Natural killer cell (primary cell): ENCODE measurements around the gene MBD5. TPM values are rescaled to one million over a fixed set of nuclear protein-coding genes. Genes with fewer than 3 reads are reported as not detected.

Experiments
- ATAC-seq, 3 donors: fragments of 150-1000 bp in 2 of 3; fragments of 200-7000 bp in 1 of 3; cut with Tn5 transposase; 1 replicate in 1 of 3; 2 replicates in 2 of 3; pipeline ENCODE4 v1.10.0; 2021; ENCODE audit warnings: mild to moderate bottlenecking in 2 of 3, moderate library complexity in 2 of 3
- DNase-seq, 2 donors: peaks; one replicate each; pipeline versions ENCODE4 v3.0.0 to v3.0.0-alpha.2; 2013 to 2021; ENCODE audit warnings: mixed read lengths in 1 of 2
- H3K27ac ChIP-seq: one replicate; pipeline ENCODE4 v1.5.1; 2013; ENCODE audit warnings: mild to moderate bottlenecking, low read length
- H3K27me3 ChIP-seq: one replicate; pipeline ENCODE4 v1.6.1; 2013; ENCODE audit warnings: low read length; ENCODE audit not compliant: control insufficient read depth, insufficient read depth
- H3K36me3 ChIP-seq: one replicate; pipeline ENCODE4 v1.6.1; 2013; ENCODE audit warnings: low read length; ENCODE audit not compliant: control insufficient read depth, insufficient read depth
- H3K4me1 ChIP-seq: one replicate; pipeline ENCODE4 v1.6.1; 2013; ENCODE audit warnings: low read length; ENCODE audit not compliant: control insufficient read depth, insufficient read depth
- H3K4me3 ChIP-seq: one replicate; pipeline ENCODE4 v1.5.1; 2013; ENCODE audit warnings: low read length
- H3K9me3 ChIP-seq: one replicate; pipeline ENCODE4 v1.6.1; 2013; ENCODE audit warnings: low read length; ENCODE audit not compliant: control insufficient read depth, insufficient read depth
- H3K27ac Mint-ChIP-seq, 2 donors: one replicate each; pipeline ENCODE4 v1.8.0; 2022; ENCODE audit warnings: mild to moderate bottlenecking in 2 of 2, mixed read lengths in 2 of 2, moderate library complexity in 1 of 2
- H3K27me3 Mint-ChIP-seq, 2 donors: one replicate each; pipeline ENCODE4 v1.8.0; 2022; ENCODE audit warnings: low read depth in 2 of 2, mixed read lengths in 2 of 2
- H3K36me3 Mint-ChIP-seq: one replicate; pipeline ENCODE4 v1.8.0; 2022; ENCODE audit warnings: mixed read lengths
- H3K4me1 Mint-ChIP-seq, 2 donors: one replicate each; pipeline ENCODE4 v1.8.0; 2022; ENCODE audit warnings: mixed read lengths in 2 of 2
- H3K4me3 Mint-ChIP-seq: one replicate; pipeline ENCODE4 v1.8.0; 2022; ENCODE audit warnings: mild to moderate bottlenecking, moderate library complexity, mixed read lengths
- H3K9me3 Mint-ChIP-seq, 2 donors: one replicate each; pipeline ENCODE4 v1.8.0; 2022; ENCODE audit warnings: mixed read lengths in 2 of 2
- CTCF ChIP-seq: fragments of 200-600 bp; IDR thresholded peaks from one replicate; pipeline ENCODE4 v1.8.0; 2022; ENCODE audit warnings: antibody characterized with exemption
- WGBS: methylation state at CpG from one replicate; pipeline ENCODE4 v1.1.7; 2013; ENCODE audit warnings: missing lambda C conversion rate; ENCODE audit not compliant: insufficient coverage; 5-methylcytosine and 5-hydroxymethylcytosine counted together
- intact Hi-C: fragments of 100-400 bp; cut with micrococcal nuclease; formaldehyde crosslinking; loops from one replicate; pipeline ENCODE4 v1.14.2; 2022
- total RNA-seq, 4 donors: library from RNA; stranded (reverse); fragments of 120-200 nt in 1 of 4; gene quantifications; one replicate each; pipeline versions ENCODE4 v1.2.3 to v1.2.4, GENCODE V29; 2013 to 2022

Gene MBD5
- total RNA-seq, 3 donors from 2014 or later (not counting 1 experiment from before 2014, with no cell fraction given) = 83.8 to 96.3 (median 89.7) TPM

DNA sequence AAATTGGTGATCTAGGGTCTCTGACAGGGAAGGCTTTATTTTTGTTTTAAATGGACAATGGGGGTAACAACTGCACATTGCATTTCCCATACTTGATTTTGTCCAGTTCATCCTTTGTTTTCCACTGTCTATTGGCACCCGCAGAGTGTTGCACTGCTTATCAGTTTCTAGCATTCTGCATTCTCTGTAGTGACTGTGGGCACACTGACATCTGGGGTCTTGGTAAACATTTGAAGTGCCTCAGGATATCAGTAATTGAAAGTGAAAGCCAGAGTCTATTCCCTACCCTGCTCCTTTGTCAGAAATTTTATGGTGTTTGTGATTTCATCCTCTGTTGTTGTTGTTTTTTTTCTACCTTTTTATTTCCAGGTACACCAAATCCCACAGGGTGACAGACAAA lies 491.6 kb downstream of the MBD5 start:
- Mint-ChIP-seq H3K36me3 (no peaks in the 10 kb centered on the region), H3K9me3 (no peaks in the 10 kb centered on the region), H3K27me3 (no peaks in the 10 kb centered on the region), H3K4me1 (peaks cover 8 to 10% of the 10 kb centered on the region in 2 donors), H3K27ac (no peak overlapping the region), H3K4me3 (no peak overlapping the region)
- TF ChIP-seq CTCF = no peak
- intact Hi-C loops = no loop called here
- ATAC-seq (no peak), DNase-seq (no peak)
- peaks cover 5% of the 10 kb centered on the region for H3K4me1 ChIP-seq
- WGBS = 63% methylated on average over 1 of the region's 1 CpG
- H3K9me3 ChIP-seq = no peaks in the 10 kb centered on the region
- no peaks in the 10 kb centered on the region for H3K36me3 ChIP-seq
- H3K4me3 ChIP-seq = no peak overlapping the region
- no peak overlapping the region for H3K27ac ChIP-seq
- no peaks in the 10 kb centered on the region for H3K27me3 ChIP-seq

- no peaks in the 10 kb centered on the region for H3K27me3 Mint-ChIP-seq
- DNase-seq = no peak
- no peak overlapping the region for H3K4me3 ChIP-seq
- no peaks in the 10 kb centered on the region for H3K9me3 Mint-ChIP-seq
- no peak overlapping the region for H3K27ac Mint-ChIP-seq
- intact Hi-C loops = no loop called here
- peaks cover 8 to 10% of the 10 kb centered on the region in 2 donors for H3K4me1 Mint-ChIP-seq
- peaks cover 5% of the 10 kb centered on the region for H3K4me1 ChIP-seq
- TF ChIP-seq CTCF = no peak
- H3K4me3 Mint-ChIP-seq = no peak overlapping the region
- no peaks in the 10 kb centered on the region for H3K36me3 Mint-ChIP-seq
- 100% methylated on average over 1 of the region's 1 CpG for WGBS
- H3K36me3 ChIP-seq = no peaks in the 10 kb centered on the region
- no peaks in the 10 kb centered on the region for H3K27me3 ChIP-seq
- no peak overlapping the region for H3K27ac ChIP-seq
- H3K9me3 ChIP-seq = no peaks in the 10 kb centered on the region
- ATAC-seq = no peak
Measured at GRCh38 chr2:148513427-148513826, 492.5 kb downstream of the MBD5 start.

- intact Hi-C loops = no loop called here
- Mint-ChIP-seq H3K27me3 (no peaks in the 10 kb centered on the region), H3K4me3 (no peak overlapping the region), H3K27ac (no peak overlapping the region), H3K9me3 (no peaks in the 10 kb centered on the region), H3K36me3 (no peaks in the 10 kb centered on the region), H3K4me1 (no peaks in the 10 kb centered on the region)
- no peaks in the 10 kb centered on the region for H3K9me3 ChIP-seq
- 40% methylated on average over 1 of the region's 1 CpG for WGBS
- no peaks in the 10 kb centered on the region for H3K4me1 ChIP-seq
- TF ChIP-seq CTCF = no peak
- no peaks in the 10 kb centered on the region for H3K36me3 ChIP-seq
- DNase-seq (no peak), ATAC-seq (no peak)
- H3K27me3 ChIP-seq = no peaks in the 10 kb centered on the region
- H3K4me3 ChIP-seq = no peak overlapping the region
- H3K27ac ChIP-seq = no peak overlapping the region
Measured at GRCh38 chr2:148515120-148515519, 494.2 kb downstream of the MBD5 start.

DNA sequence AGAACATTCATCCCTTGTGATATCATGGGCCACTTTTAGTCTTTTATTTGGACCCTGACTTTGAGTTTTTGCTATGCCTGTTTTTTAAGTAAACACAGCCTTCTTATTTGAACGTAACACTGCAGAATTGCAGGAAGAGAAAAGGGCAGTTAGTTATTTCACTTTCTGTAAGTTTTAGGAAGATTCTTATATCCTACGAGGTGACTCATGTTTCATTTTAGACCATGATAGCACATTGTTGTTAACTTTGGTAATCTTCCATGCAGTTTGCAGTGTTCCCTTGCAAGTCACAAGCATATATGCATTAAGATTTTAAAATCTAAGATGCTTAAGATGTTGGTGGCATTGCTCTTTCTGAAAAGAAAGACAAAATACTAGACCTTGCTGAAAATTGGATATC lies 495.1 kb downstream of the MBD5 start:
- no peak for ATAC-seq
- Histone ChIP-seq H3K4me3 (no peak overlapping the region), H3K27ac (no peak overlapping the region), H3K9me3 (no peaks in the 10 kb centered on the region), H3K36me3 (no peaks in the 10 kb centered on the region), H3K4me1 (no peaks in the 10 kb centered on the region), H3K27me3 (no peaks in the 10 kb centered on the region)
- intact Hi-C loops = no loop called here
- WGBS = 90% methylated on average over 2 of the region's 2 CpGs
- no peaks in the 10 kb centered on the region for H3K36me3 Mint-ChIP-seq
- H3K4me1 Mint-ChIP-seq = no peaks in the 10 kb centered on the region
- no peak for DNase-seq
- no peak for TF ChIP-seq CTCF
- no peak overlapping the region for H3K27ac Mint-ChIP-seq
- H3K4me3 Mint-ChIP-seq = no peak overlapping the region
- no peaks in the 10 kb centered on the region for H3K9me3 Mint-ChIP-seq
- no peaks in the 10 kb centered on the region for H3K27me3 Mint-ChIP-seq
